PC-3 (cell line): Measurements from ENCODE around the gene FAM98C. TPM values are rescaled to one million over a fixed set of nuclear protein-coding genes. Genes with fewer than 3 reads are reported as not detected.

Experiments used
- ATAC-seq: fragments of 200-7000 bp; cut with Tn5 transposase; 2 replicates; pipeline ENCODE4 v1.9.1; 2020; ENCODE audit warnings: mild to moderate bottlenecking, moderate library complexity
- BruUV-seq: library from RNA; stranded (reverse); fragments of 400-500 nt; replicated peaks from 2 replicates; lab custom pipeline; 2021; lab: Mats Ljungman, UMichigan
- CTCF ChIA-PET: fragments of 300-600 bp; sonication (Branson Sonifier 250); formaldehyde crosslinking; loops from one replicate; lab custom pipeline; 2022; ENCODE audit warnings: antibody characterized with exemption; lab: Charles Lee
- POLR2A ChIA-PET: fragments of 300-600 bp; sonication (Branson Sonifier 250); formaldehyde crosslinking; loops from one replicate; lab custom pipeline; 2022; ENCODE audit warnings: antibody characterized with exemption; ENCODE audit not compliant: unreplicated experiment; lab: Charles Lee
- DNase-seq: peaks from one replicate; pipeline ENCODE4 v3.0.0-alpha.2; 2015
- H2AFZ ChIP-seq: fragments of 300-600 bp; sonication (generic); 2 replicates; pipeline ENCODE4 v1.6.0; 2016; ENCODE audit warnings: antibody characterized with exemption, low read length
- H3F3A ChIP-seq: fragments of 300-600 bp; sonication (generic); one replicate; pipeline ENCODE4 v1.6.0; 2017; ENCODE audit warnings: antibody characterized with exemption, low read length, control low read depth, mild to moderate bottlenecking; ENCODE audit not compliant: unreplicated experiment
- H3K27ac ChIP-seq: fragments of 300-600 bp; sonication (generic); 2 replicates; pipeline ENCODE4 v1.5.1; 2016; ENCODE audit warnings: mild to moderate bottlenecking, low read length
- H3K27me3 ChIP-seq: fragments of 300-600 bp; sonication (generic); 2 replicates; pipeline ENCODE4 v1.6.1; 2016; ENCODE audit warnings: low read length, mixed read lengths
- H3K36me3 ChIP-seq: fragments of 300-600 bp; sonication (generic); 2 replicates; pipeline ENCODE4 v1.6.1; 2016; ENCODE audit warnings: low read depth, mixed run types, low read length, mixed read lengths
- H3K4me1 ChIP-seq: fragments of 300-600 bp; sonication (generic); 2 replicates; pipeline ENCODE4 v1.5.1; 2016; ENCODE audit warnings: low read length; ENCODE audit not compliant: insufficient read depth
- H3K4me2 ChIP-seq: fragments of 300-600 bp; sonication (generic); 2 replicates; pipeline ENCODE4 v1.6.0; 2016; ENCODE audit warnings: low read length
- H3K4me3 ChIP-seq: fragments of 300-600 bp; sonication (generic); 2 replicates; pipeline ENCODE4 v1.5.1; 2016; ENCODE audit warnings: mild to moderate bottlenecking, low read length, mixed read lengths
- H3K79me2 ChIP-seq: fragments of 300-600 bp; sonication (generic); 2 replicates; pipeline ENCODE4 v1.6.1; 2017; ENCODE audit warnings: low read length, mixed read lengths
- H3K9ac ChIP-seq: fragments of 300-600 bp; sonication (generic); 2 replicates; pipeline ENCODE4 v1.6.0; 2016; ENCODE audit warnings: mild to moderate bottlenecking, low read length
- H3K9me2 ChIP-seq: fragments of 300-600 bp; sonication (generic); replicated peaks from 2 replicates; pipeline ENCODE4 v1.6.1; 2016; ENCODE audit warnings: mixed run types, low read length, mixed read lengths
- H3K9me3 ChIP-seq: fragments of 300-600 bp; sonication (generic); 2 replicates; pipeline ENCODE4 v1.6.1; 2016; ENCODE audit warnings: low read length, mixed read lengths
- H4K20me1 ChIP-seq: fragments of 300-600 bp; sonication (generic); 2 replicates; pipeline ENCODE4 v1.6.1; 2016; ENCODE audit warnings: low read length, mixed read lengths
- EZH2 ChIP-seq: fragments of 300-600 bp; sonication (generic); IDR thresholded peaks from one replicate; pipeline ENCODE4 v1.6.1; 2017; ENCODE audit warnings: antibody characterized with exemption, mild to moderate bottlenecking, low read length; ENCODE audit not compliant: unreplicated experiment
- EZH2phosphoT487 ChIP-seq: fragments of 300-600 bp; sonication (generic); IDR thresholded peaks from 2 replicates; pipeline ENCODE4 v1.6.1; 2018; ENCODE audit warnings: mild to moderate bottlenecking, antibody characterized with exemption, low read length, borderline replicate concordance
- intact Hi-C: fragments of 100-400 bp; cut with micrococcal nuclease; formaldehyde crosslinking; loops from 2 replicates; pipeline ENCODE4 v1.9.0; 2023
- total RNA-seq: library from RNA; depleted of rRNA; stranded (reverse); fragments of >200 nt; gene quantifications from 2 replicates; pipeline ENCODE4 v1.2.3, GENCODE V29; 2014
- TF ChIP-seq, protein P1 (sequence below): fragments of 300-600 bp; sonication (generic); conservative IDR thresholded peaks from 2 replicates; pipeline ENCODE4 v1.5.1; 2017; ENCODE audit warnings: antibody characterized with exemption, low read depth, mild to moderate bottlenecking, low read length

FAM98C gene
- total RNA-seq, 1 experiment from 2014 or later, result 23.5 TPM

DNA sequence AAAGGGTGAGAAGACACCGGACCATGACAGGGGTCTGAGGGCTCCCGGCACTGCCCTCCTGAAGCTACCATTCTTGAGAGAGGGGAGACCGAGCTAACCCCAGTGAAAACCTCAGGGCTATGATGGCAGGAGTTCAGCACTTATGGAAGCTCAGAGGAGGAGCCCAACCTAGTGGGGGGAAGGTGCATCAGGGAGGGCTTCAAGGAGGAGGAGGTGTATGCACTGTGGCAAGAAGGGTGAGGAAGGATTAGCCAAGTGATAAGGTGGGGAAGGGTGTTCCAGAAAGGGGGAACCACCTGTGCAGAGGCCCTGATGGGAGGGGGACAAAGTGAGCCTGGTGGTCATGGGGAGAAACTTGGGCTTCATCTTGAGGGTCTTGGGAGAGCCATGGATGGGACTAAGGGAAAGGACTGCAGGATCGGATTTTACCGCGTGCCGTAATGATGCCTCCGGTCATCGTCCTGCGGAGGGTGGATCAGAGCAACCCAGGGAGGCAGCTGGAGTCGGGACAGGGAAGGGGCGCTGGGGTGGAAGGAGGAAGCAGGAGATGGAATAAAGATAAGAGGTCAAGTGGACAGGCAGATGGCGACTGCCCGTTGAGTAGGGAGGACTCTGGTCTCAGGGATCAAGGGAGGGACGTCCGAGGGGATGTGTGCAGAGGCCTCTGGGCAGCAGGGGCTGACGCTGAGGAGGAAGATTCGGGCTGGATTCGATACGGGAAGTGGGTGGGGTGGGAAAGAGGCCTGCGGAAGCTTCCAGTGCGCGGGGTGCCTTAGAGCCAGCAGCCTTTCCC is 41.9 kb upstream of the FAM98C start:
- no peaks in the 10 kb centered on the region for H4K20me1 ChIP-seq
- H3K79me2 ChIP-seq, result no peaks in the 10 kb centered on the region
- no TSS peak for BruUV-seq
- no peak for DNase-seq
- ChIA-PET CTCF (interaction anchor here (0.6 kb wide), 1 partner anchor 124 kb away, joined by 3 read pairs; no protein-coding TSS in a partner anchor), POLR2A (interaction anchor here (0.8 kb wide), 1 partner anchor 13 kb away, joined by 4 read pairs; the partner anchor contains the start of gene PSMD8)
- H3K9me2 ChIP-seq, result no peaks in the 10 kb centered on the region
- no peaks in the 10 kb centered on the region for H3K36me3 ChIP-seq
- H3K4me3 ChIP-seq, result peak overlapping the region; percentile 80
- peak; percentile 6 for ATAC-seq
- peak overlapping the region; percentile 87 for H2AFZ ChIP-seq
- H3K4me1 ChIP-seq, result peaks cover 6% of the 10 kb centered on the region; the same call in 1 of the 2 replicates
- H3K4me2 ChIP-seq, result peak overlapping the region; percentile 99
- H3F3A ChIP-seq, result no peaks in the 10 kb centered on the region
- H3K27me3 ChIP-seq, result peaks cover 22% of the 10 kb centered on the region
- TF ChIP-seq EZH2phosphoT487 (no peak), EZH2 (no peak)
- TF ChIP-seq, protein P1, sequence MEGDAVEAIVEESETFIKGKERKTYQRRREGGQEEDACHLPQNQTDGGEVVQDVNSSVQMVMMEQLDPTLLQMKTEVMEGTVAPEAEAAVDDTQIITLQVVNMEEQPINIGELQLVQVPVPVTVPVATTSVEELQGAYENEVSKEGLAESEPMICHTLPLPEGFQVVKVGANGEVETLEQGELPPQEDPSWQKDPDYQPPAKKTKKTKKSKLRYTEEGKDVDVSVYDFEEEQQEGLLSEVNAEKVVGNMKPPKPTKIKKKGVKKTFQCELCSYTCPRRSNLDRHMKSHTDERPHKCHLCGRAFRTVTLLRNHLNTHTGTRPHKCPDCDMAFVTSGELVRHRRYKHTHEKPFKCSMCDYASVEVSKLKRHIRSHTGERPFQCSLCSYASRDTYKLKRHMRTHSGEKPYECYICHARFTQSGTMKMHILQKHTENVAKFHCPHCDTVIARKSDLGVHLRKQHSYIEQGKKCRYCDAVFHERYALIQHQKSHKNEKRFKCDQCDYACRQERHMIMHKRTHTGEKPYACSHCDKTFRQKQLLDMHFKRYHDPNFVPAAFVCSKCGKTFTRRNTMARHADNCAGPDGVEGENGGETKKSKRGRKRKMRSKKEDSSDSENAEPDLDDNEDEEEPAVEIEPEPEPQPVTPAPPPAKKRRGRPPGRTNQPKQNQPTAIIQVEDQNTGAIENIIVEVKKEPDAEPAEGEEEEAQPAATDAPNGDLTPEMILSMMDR, result no peak
- H3K27ac ChIP-seq, result no peak overlapping the region
- no peaks in the 10 kb centered on the region for H3K9me3 ChIP-seq
- H3K9ac ChIP-seq, result no peak overlapping the region
- intact Hi-C loops, result no loop called here

DNA sequence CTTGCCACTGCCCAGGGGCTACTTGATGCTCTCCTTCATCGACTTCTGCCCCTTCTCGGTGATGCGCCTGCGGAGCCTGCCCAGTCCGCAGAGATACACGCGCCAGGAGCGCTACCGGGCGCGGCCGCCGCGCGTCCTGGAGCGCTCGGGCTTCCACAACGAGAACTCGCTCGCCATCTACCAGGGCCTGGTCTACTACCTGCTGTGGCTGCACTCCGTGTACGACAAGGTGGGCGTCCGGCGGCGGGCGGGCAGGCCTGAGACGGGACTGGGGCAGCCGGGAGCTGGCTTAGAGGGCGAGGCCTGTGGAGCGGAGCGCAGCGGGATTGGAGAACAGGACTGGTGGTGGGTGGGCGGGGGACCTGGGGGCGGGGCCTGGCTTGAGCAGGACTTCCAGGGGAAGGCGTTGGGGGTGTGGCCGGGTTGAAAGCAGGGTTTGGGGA is 41.2 kb upstream of the FAM98C start:
- Histone ChIP-seq H3K4me3 (peak overlapping the region; percentile 80), H3K79me2 (no peaks in the 10 kb centered on the region), H3K9me2 (no peaks in the 10 kb centered on the region), H3K4me1 (peaks cover 6% of the 10 kb centered on the region; the same call in 1 of the 2 replicates), H3K27ac (no peak overlapping the region), H3K9ac (no peak overlapping the region), H3K9me3 (no peaks in the 10 kb centered on the region), H3F3A (no peaks in the 10 kb centered on the region), H3K4me2 (peak overlapping the region; percentile 99), H3K27me3 (peaks cover 22% of the 10 kb centered on the region), H3K36me3 (no peaks in the 10 kb centered on the region), H4K20me1 (no peaks in the 10 kb centered on the region), H2AFZ (peak overlapping the region; percentile 93)
- TF ChIP-seq, protein P1, result no peak
- peak; percentile 84 for ATAC-seq
- ChIA-PET POLR2A (no interaction called here), CTCF (interaction anchor here (0.6 kb wide), 1 partner anchor 124 kb away, joined by 3 read pairs; no protein-coding TSS in a partner anchor)
- intact Hi-C loops, result no loop called here
- peak; percentile 66 for DNase-seq
- BruUV-seq, result no TSS peak
